ENCODE measurements around the gene PLXNA2.

Gene PLXNA2

GRCh38 chr1:208179961-208180409 lies 64.2 kb downstream of the PLXNA2 start:
- H3K9me3 ChIP-seq (ENCODE audit: insufficient read depth, low read length), result no peaks in the 10 kb centered on the region
- H3K9ac ChIP-seq (ENCODE audit: low read length), result peak overlapping the region; percentile 79
- TF ChIP-seq, protein P1, sequence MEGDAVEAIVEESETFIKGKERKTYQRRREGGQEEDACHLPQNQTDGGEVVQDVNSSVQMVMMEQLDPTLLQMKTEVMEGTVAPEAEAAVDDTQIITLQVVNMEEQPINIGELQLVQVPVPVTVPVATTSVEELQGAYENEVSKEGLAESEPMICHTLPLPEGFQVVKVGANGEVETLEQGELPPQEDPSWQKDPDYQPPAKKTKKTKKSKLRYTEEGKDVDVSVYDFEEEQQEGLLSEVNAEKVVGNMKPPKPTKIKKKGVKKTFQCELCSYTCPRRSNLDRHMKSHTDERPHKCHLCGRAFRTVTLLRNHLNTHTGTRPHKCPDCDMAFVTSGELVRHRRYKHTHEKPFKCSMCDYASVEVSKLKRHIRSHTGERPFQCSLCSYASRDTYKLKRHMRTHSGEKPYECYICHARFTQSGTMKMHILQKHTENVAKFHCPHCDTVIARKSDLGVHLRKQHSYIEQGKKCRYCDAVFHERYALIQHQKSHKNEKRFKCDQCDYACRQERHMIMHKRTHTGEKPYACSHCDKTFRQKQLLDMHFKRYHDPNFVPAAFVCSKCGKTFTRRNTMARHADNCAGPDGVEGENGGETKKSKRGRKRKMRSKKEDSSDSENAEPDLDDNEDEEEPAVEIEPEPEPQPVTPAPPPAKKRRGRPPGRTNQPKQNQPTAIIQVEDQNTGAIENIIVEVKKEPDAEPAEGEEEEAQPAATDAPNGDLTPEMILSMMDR (IDR thresholded peaks at IDR 0.05; ENCODE audit: low read depth, low read length), result no peak
- TF ChIP-seq EZH2phosphoT487 (IDR thresholded peaks at IDR 0.05; ENCODE audit: low read depth), result no peak
- peaks cover 94% of the 10 kb centered on the region for H3K4me1 ChIP-seq (ENCODE audit: low read length)
- no peaks in the 10 kb centered on the region for H3K27me3 ChIP-seq (ENCODE audit: low read depth, low read length)
- peaks cover 34% of the 10 kb centered on the region for H3K79me2 ChIP-seq (ENCODE audit: low read length)
- peaks cover 6% of the 10 kb centered on the region for H3K36me3 ChIP-seq (replicated peaks; ENCODE audit: low read depth, low read length)
- peak overlapping the region; percentile 71; the same call in 1 of the 2 replicates for H3K4me2 ChIP-seq (ENCODE audit: low read length)
- no peak overlapping the region for H3K4me3 ChIP-seq (ENCODE audit: low read length)
- H2AFZ ChIP-seq (ENCODE audit: low read depth, low read length), result no peak overlapping the region
- H3K27ac ChIP-seq (ENCODE audit: low read length), result peak overlapping the region; percentile 96
- no peaks in the 10 kb centered on the region for H4K20me1 ChIP-seq (ENCODE audit: insufficient read depth, low read length)

DNA sequence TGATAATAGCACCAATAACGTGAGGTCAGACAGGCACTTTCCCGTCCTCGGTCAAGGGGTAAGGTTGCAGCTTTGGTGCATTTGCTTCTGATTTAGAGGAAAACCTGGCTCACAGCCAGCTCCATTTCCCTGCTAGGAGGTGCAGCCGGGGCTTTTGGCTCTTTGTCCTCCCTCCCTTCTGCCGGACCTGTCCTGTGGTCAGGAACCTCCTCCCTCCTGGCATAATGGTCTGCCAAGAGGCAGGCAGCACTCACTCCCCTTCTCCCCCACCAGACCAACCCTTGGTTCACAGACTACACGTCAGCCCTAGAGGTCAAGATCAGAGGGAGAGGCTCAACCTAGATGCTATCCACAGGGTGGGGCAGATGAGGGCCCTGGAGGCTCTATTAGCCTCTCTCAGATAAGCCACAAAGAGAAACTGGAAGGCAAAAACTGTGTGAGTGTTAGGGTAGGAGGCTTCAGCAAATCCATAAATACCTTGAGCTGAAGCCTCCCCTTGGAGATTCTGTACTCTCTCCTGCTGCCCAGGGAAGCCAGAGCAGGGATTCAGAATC lies 64.8 kb downstream of the PLXNA2 start:
- Histone ChIP-seq H3K4me2 (ENCODE audit: low read length) (peak overlapping the region; percentile 71), H3K4me1 (ENCODE audit: low read length) (peaks cover 94% of the 10 kb centered on the region), H4K20me1 (ENCODE audit: insufficient read depth, low read length) (no peaks in the 10 kb centered on the region), H3K9ac (ENCODE audit: low read length) (peak overlapping the region; percentile 79), H3K9me3 (ENCODE audit: insufficient read depth, low read length) (no peaks in the 10 kb centered on the region), H3K27ac (ENCODE audit: low read length) (peak overlapping the region; percentile 96), H2AFZ (ENCODE audit: low read depth, low read length) (no peak overlapping the region), H3K4me3 (ENCODE audit: low read length) (no peak overlapping the region), H3K79me2 (ENCODE audit: low read length) (peaks cover 32% of the 10 kb centered on the region), H3K27me3 (ENCODE audit: low read depth, low read length) (no peaks in the 10 kb centered on the region), H3K36me3 (replicated peaks; ENCODE audit: low read depth, low read length) (peaks cover 6% of the 10 kb centered on the region)
- TF ChIP-seq, protein P1 (IDR thresholded peaks at IDR 0.05; ENCODE audit: low read depth, low read length), result no peak
- no peak for TF ChIP-seq EZH2phosphoT487 (IDR thresholded peaks at IDR 0.05; ENCODE audit: low read depth)

DNA sequence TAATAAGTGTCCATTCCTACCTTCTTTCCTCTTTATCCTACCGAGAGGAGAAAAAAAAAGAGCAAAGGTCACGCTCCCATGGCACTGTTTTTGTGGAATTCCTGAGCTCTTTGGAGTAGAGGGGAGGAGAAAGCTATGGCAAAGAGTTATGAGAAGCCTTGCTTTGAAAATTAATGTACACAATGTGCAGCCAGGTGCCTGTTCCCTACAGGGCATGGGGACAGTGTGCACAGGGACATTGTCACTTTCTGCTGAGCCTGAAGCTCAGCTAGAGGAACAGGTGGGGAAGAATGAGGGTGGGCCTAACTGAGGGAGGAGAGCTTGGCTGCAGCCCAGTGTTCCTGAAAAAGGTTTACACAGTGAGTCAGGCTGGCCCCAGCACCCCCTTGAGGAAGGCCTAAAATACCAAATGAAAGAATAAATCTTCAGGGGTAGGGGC lies 66.1 kb downstream of the PLXNA2 start:
- no peaks in the 10 kb centered on the region for H4K20me1 ChIP-seq (ENCODE audit: insufficient read depth, low read length)
- no peak for TF ChIP-seq EZH2phosphoT487 (IDR thresholded peaks at IDR 0.05; ENCODE audit: low read depth)
- TF ChIP-seq, protein P1 (IDR thresholded peaks at IDR 0.05; ENCODE audit: low read depth, low read length), result peak; percentile 14; the same call in 1 of the 2 replicates
- peaks cover 32% of the 10 kb centered on the region for H3K79me2 ChIP-seq (ENCODE audit: low read length)
- H3K4me3 ChIP-seq (ENCODE audit: low read length), result peak overlapping the region; percentile 21; the same call in 1 of the 2 replicates
- no peaks in the 10 kb centered on the region for H3K27me3 ChIP-seq (ENCODE audit: low read depth, low read length)
- peaks cover 6% of the 10 kb centered on the region for H3K36me3 ChIP-seq (replicated peaks; ENCODE audit: low read depth, low read length)
- peak overlapping the region; percentile 79 for H3K9ac ChIP-seq (ENCODE audit: low read length)
- H3K4me1 ChIP-seq (ENCODE audit: low read length), result peaks cover 92% of the 10 kb centered on the region
- H2AFZ ChIP-seq (ENCODE audit: low read depth, low read length), result no peak overlapping the region
- peak overlapping the region; percentile 96 for H3K27ac ChIP-seq (ENCODE audit: low read length)
- H3K9me3 ChIP-seq (ENCODE audit: insufficient read depth, low read length), result no peaks in the 10 kb centered on the region
- peak overlapping the region; percentile 71 for H3K4me2 ChIP-seq (ENCODE audit: low read length)

- Histone ChIP-seq H3K9me3 (ENCODE audit: insufficient read depth, low read length) (no peaks in the 10 kb centered on the region), H3K4me2 (ENCODE audit: low read length) (peak overlapping the region; percentile 71), H2AFZ (ENCODE audit: low read depth, low read length) (no peak overlapping the region), H3K4me1 (ENCODE audit: low read length) (peaks cover 89% of the 10 kb centered on the region), H3K27ac (ENCODE audit: low read length) (peak overlapping the region; percentile 96), H3K36me3 (replicated peaks; ENCODE audit: low read depth, low read length) (peaks cover 6% of the 10 kb centered on the region), H3K9ac (ENCODE audit: low read length) (peak overlapping the region; percentile 79), H4K20me1 (ENCODE audit: insufficient read depth, low read length) (no peaks in the 10 kb centered on the region), H3K27me3 (ENCODE audit: low read depth, low read length) (no peaks in the 10 kb centered on the region), H3K79me2 (ENCODE audit: low read length) (peaks cover 32% of the 10 kb centered on the region), H3K4me3 (ENCODE audit: low read length) (peak overlapping the region; percentile 45)
- TF ChIP-seq, protein P1 (IDR thresholded peaks at IDR 0.05; ENCODE audit: low read depth, low read length), result no peak
- no peak for TF ChIP-seq EZH2phosphoT487 (IDR thresholded peaks at IDR 0.05; ENCODE audit: low read depth)
Observed at GRCh38 chr1:208177656-208178055, 66.5 kb downstream of the PLXNA2 start.
